Measurements from ENCODE around the gene SPDEF. TPM values are rescaled to one million over a fixed set of nuclear protein-coding genes. Genes with fewer than 3 reads are reported as not detected.

Gene SPDEF
- total and polyA plus RNA-seq, 2 donors from 2014 or later: 0.19 TPM; not detected in 1

DNA sequence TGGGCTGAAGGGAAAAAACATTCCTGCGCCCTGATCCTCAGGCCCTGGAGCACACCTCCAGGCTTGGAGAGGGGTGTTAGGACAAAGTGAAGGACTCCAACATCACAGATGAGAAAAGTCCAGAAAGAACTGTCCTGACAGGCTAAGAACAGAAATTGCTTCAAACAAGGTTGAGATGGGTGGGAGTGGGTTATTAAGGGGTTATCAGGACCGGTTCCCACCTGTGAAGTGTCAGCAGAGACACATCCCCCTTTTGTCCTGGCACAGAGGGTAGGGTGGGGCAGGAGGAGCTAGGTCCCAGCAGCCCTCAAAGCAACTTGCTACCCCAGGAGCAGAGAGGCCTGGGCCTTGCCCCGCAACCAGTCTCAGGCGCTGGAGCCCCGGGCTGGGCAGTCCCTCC lies 3.5 kb downstream of the SPDEF start:
- no peaks in the 10 kb centered on the region for H3K36me3 ChIP-seq (ENCODE audit: control insufficient read depth in 2 of 3, insufficient read depth in 3 of 3, low read length in 3 of 3)
- H3K4me3 ChIP-seq (ENCODE audit: low read length in 3 of 3): no peak overlapping the region
- H3K9me3 ChIP-seq (ENCODE audit: control insufficient read depth in 2 of 3, insufficient read depth in 1 of 3, low read length in 3 of 3): no peaks in the 10 kb centered on the region
- peaks cover 0 to 5% (median 0%) of the 10 kb centered on the region in 3 donors for H3K4me1 ChIP-seq (ENCODE audit: control insufficient read depth in 2 of 3, insufficient read depth in 2 of 3, low read depth in 1 of 3, low read length in 3 of 3)
- intact Hi-C loops (cut with DNase I): no loop called here
- H3K27ac ChIP-seq (ENCODE audit: low read depth in 2 of 2, low read length in 2 of 2): no peak overlapping the region
- H3K27me3 ChIP-seq (ENCODE audit: control insufficient read depth, insufficient read depth, low read length): no peaks in the 10 kb centered on the region
- TF ChIP-seq, protein P1, sequence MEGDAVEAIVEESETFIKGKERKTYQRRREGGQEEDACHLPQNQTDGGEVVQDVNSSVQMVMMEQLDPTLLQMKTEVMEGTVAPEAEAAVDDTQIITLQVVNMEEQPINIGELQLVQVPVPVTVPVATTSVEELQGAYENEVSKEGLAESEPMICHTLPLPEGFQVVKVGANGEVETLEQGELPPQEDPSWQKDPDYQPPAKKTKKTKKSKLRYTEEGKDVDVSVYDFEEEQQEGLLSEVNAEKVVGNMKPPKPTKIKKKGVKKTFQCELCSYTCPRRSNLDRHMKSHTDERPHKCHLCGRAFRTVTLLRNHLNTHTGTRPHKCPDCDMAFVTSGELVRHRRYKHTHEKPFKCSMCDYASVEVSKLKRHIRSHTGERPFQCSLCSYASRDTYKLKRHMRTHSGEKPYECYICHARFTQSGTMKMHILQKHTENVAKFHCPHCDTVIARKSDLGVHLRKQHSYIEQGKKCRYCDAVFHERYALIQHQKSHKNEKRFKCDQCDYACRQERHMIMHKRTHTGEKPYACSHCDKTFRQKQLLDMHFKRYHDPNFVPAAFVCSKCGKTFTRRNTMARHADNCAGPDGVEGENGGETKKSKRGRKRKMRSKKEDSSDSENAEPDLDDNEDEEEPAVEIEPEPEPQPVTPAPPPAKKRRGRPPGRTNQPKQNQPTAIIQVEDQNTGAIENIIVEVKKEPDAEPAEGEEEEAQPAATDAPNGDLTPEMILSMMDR (IDR thresholded peaks at IDR 0.05; ENCODE audit: borderline replicate concordance, extremely low read depth, insufficient read depth): no peak
- H3K9ac ChIP-seq (ENCODE audit: low read length in 3 of 3): no peak overlapping the region
- FAIRE-seq: no peak
- no peak for DNase-seq

DNA sequence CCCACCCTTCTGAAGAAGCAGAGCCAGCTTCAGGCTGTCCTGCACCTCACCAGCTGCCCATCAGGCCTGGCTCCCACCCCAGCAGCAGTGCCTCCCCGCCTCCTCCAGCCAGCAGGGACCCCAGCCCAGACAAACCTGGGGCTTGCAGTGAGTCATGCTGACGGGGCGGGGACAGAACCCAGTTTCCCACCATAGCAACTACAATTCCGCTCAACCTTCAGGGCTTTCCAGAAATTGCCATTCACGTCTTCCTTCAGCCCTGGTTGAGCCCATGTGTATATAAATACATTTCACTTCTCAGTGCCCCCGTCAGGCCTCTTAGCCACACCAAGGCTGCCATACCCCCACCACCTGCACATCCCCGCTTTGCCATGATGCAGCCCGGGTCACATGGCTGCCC lies 4.4 kb downstream of the SPDEF start:
- H3K9me3 ChIP-seq (ENCODE audit: control insufficient read depth in 2 of 3, insufficient read depth in 1 of 3, low read length in 3 of 3): no peaks in the 10 kb centered on the region
- TF ChIP-seq, protein P1 (IDR thresholded peaks at IDR 0.05; ENCODE audit: borderline replicate concordance, extremely low read depth, insufficient read depth): no peak
- no peak overlapping the region for H3K4me3 ChIP-seq (ENCODE audit: low read length in 3 of 3)
- FAIRE-seq (no peak), DNase-seq (peak in 1 of 5 donors; percentile 42)
- H3K27me3 ChIP-seq (ENCODE audit: control insufficient read depth, insufficient read depth, low read length): no peaks in the 10 kb centered on the region
- H3K36me3 ChIP-seq (ENCODE audit: control insufficient read depth in 2 of 3, insufficient read depth in 3 of 3, low read length in 3 of 3): no peaks in the 10 kb centered on the region
- no peak overlapping the region for H3K9ac ChIP-seq (ENCODE audit: low read length in 3 of 3)
- H3K27ac ChIP-seq (ENCODE audit: low read depth in 2 of 2, low read length in 2 of 2): no peak overlapping the region
- intact Hi-C loops (cut with DNase I): no loop called here
- H3K4me1 ChIP-seq (ENCODE audit: control insufficient read depth in 2 of 3, insufficient read depth in 2 of 3, low read depth in 1 of 3, low read length in 3 of 3): peaks cover 0 to 5% (median 0%) of the 10 kb centered on the region in 3 donors

DNA sequence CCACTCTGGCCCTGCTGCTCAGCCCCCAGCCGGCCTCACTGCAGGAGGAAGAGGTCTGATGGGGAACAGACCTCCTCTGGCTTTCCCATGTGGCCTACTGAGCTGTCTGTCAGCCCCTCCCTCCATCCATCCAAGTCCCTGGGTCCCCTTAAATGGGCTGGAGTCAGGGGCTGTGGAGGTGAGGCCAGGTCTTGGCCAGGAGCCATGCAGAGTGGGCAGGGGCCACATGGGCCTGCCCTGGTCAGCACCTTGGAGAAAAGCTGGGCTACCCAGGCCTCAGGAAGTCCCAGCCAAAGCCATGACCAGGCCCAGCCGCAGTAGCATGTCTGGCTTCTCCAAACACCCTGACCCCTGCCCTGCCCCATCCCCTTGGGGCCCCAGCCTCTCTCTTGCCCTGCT lies 6.3 kb downstream of the SPDEF start:
- intact Hi-C loops (cut with DNase I): no loop called here
- Histone ChIP-seq H3K4me1 (ENCODE audit: control insufficient read depth in 2 of 3, insufficient read depth in 2 of 3, low read depth in 1 of 3, low read length in 3 of 3) (peaks cover 0 to 5% (median 0%) of the 10 kb centered on the region in 3 donors), H3K36me3 (ENCODE audit: control insufficient read depth in 2 of 3, insufficient read depth in 3 of 3, low read length in 3 of 3) (no peaks in the 10 kb centered on the region), H3K9ac (ENCODE audit: low read length in 3 of 3) (no peak overlapping the region), H3K27ac (ENCODE audit: low read depth in 2 of 2, low read length in 2 of 2) (no peak overlapping the region), H3K27me3 (ENCODE audit: control insufficient read depth, insufficient read depth, low read length) (no peaks in the 10 kb centered on the region), H3K4me3 (ENCODE audit: low read length in 3 of 3) (no peak overlapping the region), H3K9me3 (ENCODE audit: control insufficient read depth in 2 of 3, insufficient read depth in 1 of 3, low read length in 3 of 3) (no peaks in the 10 kb centered on the region)
- TF ChIP-seq, protein P1 (IDR thresholded peaks at IDR 0.05; ENCODE audit: borderline replicate concordance, extremely low read depth, insufficient read depth): no peak
- FAIRE-seq: no peak
- no peak for DNase-seq

Measured in kidney (tissue), 14 donors.